WERI-Rb-1 (cell line): Measurements from ENCODE around the gene PDE6H.

ENCODE experiments used
- DNase-seq: peaks from one replicate; pipeline ENCODE4 v3.0.0-alpha.2; 2020
- H3K27ac ChIP-seq: fragments of 250-450 bp; sonication (Bioruptor Pico); 2 replicates; pipeline ENCODE4 v1.5.1; 2020; ENCODE audit warnings: mild to moderate bottlenecking, moderate library complexity
- H3K27me3 ChIP-seq: fragments of 250-450 bp; sonication (Bioruptor Pico); 2 replicates; pipeline ENCODE4 v1.5.1; 2021; ENCODE audit warnings: mild to moderate bottlenecking, low read depth, moderate library complexity; ENCODE audit not compliant: insufficient read depth, severe bottlenecking
- H3K36me3 ChIP-seq: fragments of 250-450 bp; sonication (Bioruptor Pico); 2 replicates; pipeline ENCODE4 v1.5.1; 2020; ENCODE audit warnings: mild to moderate bottlenecking, moderate library complexity
- H3K4me3 ChIP-seq: 2 replicates; pipeline ENCODE4 v1.5.1; 2011; ENCODE audit warnings: low read depth, mild to moderate bottlenecking, control low read depth, low read length
- H3K9me3 ChIP-seq: fragments of 250-450 bp; sonication (Bioruptor Pico); 2 replicates; pipeline ENCODE4 v1.5.1; 2021; ENCODE audit warnings: mild to moderate bottlenecking, moderate library complexity; ENCODE audit not compliant: severe bottlenecking
- TF ChIP-seq, protein P1 (sequence below): IDR thresholded peaks from 2 replicates; pipeline ENCODE4 v1.5.1; 2011; ENCODE audit warnings: low read depth, mild to moderate bottlenecking, control low read depth, inconsistent platforms, low read length

Gene PDE6H

DNA sequence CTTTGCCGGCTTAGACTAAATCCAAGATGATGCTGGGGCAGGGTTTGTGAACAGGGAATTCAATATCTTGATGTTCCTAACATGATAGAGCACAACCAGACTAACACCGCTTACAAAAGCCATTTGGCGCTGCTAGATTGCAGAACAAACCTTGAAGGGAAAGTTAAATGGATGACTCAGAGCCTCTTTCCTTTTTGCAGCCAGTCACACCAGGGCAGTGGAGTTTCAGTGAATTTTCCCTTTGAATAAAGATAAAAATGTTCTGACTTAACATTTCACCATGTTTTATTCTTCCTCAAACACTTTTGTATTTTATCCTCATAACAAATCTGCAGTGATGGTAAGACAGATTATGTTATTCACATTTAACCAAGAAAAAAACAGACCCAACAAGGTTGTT, 47.3 kb downstream of the PDE6H start:
- DNase-seq = no peak
- H3K36me3 ChIP-seq = no peaks in the 10 kb centered on the region
- H3K4me3 ChIP-seq = no peak overlapping the region
- no peaks in the 10 kb centered on the region for H3K9me3 ChIP-seq
- no peaks in the 10 kb centered on the region for H3K27me3 ChIP-seq
- TF ChIP-seq, protein P1, sequence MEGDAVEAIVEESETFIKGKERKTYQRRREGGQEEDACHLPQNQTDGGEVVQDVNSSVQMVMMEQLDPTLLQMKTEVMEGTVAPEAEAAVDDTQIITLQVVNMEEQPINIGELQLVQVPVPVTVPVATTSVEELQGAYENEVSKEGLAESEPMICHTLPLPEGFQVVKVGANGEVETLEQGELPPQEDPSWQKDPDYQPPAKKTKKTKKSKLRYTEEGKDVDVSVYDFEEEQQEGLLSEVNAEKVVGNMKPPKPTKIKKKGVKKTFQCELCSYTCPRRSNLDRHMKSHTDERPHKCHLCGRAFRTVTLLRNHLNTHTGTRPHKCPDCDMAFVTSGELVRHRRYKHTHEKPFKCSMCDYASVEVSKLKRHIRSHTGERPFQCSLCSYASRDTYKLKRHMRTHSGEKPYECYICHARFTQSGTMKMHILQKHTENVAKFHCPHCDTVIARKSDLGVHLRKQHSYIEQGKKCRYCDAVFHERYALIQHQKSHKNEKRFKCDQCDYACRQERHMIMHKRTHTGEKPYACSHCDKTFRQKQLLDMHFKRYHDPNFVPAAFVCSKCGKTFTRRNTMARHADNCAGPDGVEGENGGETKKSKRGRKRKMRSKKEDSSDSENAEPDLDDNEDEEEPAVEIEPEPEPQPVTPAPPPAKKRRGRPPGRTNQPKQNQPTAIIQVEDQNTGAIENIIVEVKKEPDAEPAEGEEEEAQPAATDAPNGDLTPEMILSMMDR = no peak
- no peak overlapping the region for H3K27ac ChIP-seq
